Neural progenitor cell (in vitro differentiated cells): Measurements from ENCODE around the gene PTPRT. TPM values are rescaled to one million over a fixed set of nuclear protein-coding genes. Genes with fewer than 3 reads are reported as not detected.

Experiments
- DNase-seq: peaks from one replicate; pipeline ENCODE4 v3.0.0-alpha.2; 2016; ENCODE audit warnings: low spot score
- H2AFZ ChIP-seq: fragments of 200-600 bp; sonication (generic); replicated peaks from 2 replicates; pipeline ENCODE4 v1.6.1; 2016; ENCODE audit warnings: antibody characterized with exemption
- H3F3A ChIP-seq: fragments of 200-600 bp; sonication (generic); 2 replicates; pipeline ENCODE4 v1.6.1; 2016; ENCODE audit warnings: antibody characterized with exemption, low read depth
- H3K27ac ChIP-seq: fragments of 200-600 bp; sonication (generic); 2 replicates; pipeline ENCODE4 v1.5.1; 2016; ENCODE audit warnings: mild to moderate bottlenecking
- H3K27me3 ChIP-seq: fragments of 200-600 bp; sonication (generic); 2 replicates; pipeline ENCODE4 v1.6.1; 2016; ENCODE audit warnings: mild to moderate bottlenecking, moderate library complexity
- H3K36me3 ChIP-seq: fragments of 200-600 bp; sonication (generic); 2 replicates; pipeline ENCODE4 v1.5.1; 2016
- H3K4me1 ChIP-seq: fragments of 200-600 bp; sonication (generic); 2 replicates; pipeline ENCODE4 v1.6.1; 2016; ENCODE audit warnings: mixed run types
- H3K4me2 ChIP-seq: fragments of 200-600 bp; sonication (generic); 2 replicates; pipeline ENCODE4 v1.6.1; 2016
- H3K4me3 ChIP-seq: fragments of 200-600 bp; sonication (generic); 2 replicates; pipeline ENCODE4 v1.5.1; 2016
- H3K79me2 ChIP-seq: fragments of 200-600 bp; sonication (generic); 2 replicates; pipeline ENCODE4 v1.6.1; 2016; ENCODE audit warnings: low read depth
- H3K9ac ChIP-seq: fragments of 200-600 bp; sonication (generic); 2 replicates; pipeline ENCODE4 v1.6.1; 2016
- H3K9me3 ChIP-seq: fragments of 200-600 bp; sonication (generic); 2 replicates; pipeline ENCODE4 v1.5.1; 2016; ENCODE audit warnings: low read depth
- H4K20me1 ChIP-seq: fragments of 200-600 bp; sonication (generic); 2 replicates; pipeline ENCODE4 v1.6.1; 2016; ENCODE audit warnings: low read depth
- H3K27ac Mint-ChIP-seq: 3 replicates; pipeline ENCODE4 v1.8.0; 2021; ENCODE audit warnings: mixed read lengths
- H3K27me3 Mint-ChIP-seq: 2 replicates; pipeline ENCODE4 v1.8.0; 2022; ENCODE audit warnings: low read depth, mild to moderate bottlenecking, inconsistent platforms, moderate library complexity, mixed read lengths; ENCODE audit not compliant: insufficient read depth
- H3K36me3 Mint-ChIP-seq: 3 replicates; pipeline ENCODE4 v1.8.0; 2021; ENCODE audit warnings: mixed read lengths
- H3K4me1 Mint-ChIP-seq: 3 replicates; pipeline ENCODE4 v1.8.0; 2021; ENCODE audit warnings: mixed read lengths
- H3K4me3 Mint-ChIP-seq: 3 replicates; pipeline ENCODE4 v1.8.0; 2021; ENCODE audit warnings: mild to moderate bottlenecking, moderate library complexity, mixed read lengths
- H3K9me3 Mint-ChIP-seq: 3 replicates; pipeline ENCODE4 v1.8.0; 2020; ENCODE audit warnings: mixed read lengths
- EZH2 ChIP-seq: fragments of 200-600 bp; sonication (generic); IDR thresholded peaks from 2 replicates; pipeline ENCODE4 v1.6.1; 2017; ENCODE audit warnings: antibody characterized with exemption, mild to moderate bottlenecking, moderate library complexity
- EZH2phosphoT487 ChIP-seq: fragments of 200-600 bp; sonication (generic); IDR thresholded peaks from 2 replicates; pipeline ENCODE4 v1.6.1; 2017; ENCODE audit warnings: antibody characterized with exemption
- total RNA-seq: library from RNA; depleted of rRNA; stranded (reverse); fragments of >200 nt; gene quantifications from 2 replicates; pipeline ENCODE4 v1.2.3, GENCODE V29; 2015; ENCODE audit warnings: low replicate concordance
- TF ChIP-seq, protein P1 (sequence below): fragments of 200-600 bp; sonication (generic); IDR thresholded peaks from 2 replicates; pipeline ENCODE4 v1.5.1; 2017; ENCODE audit warnings: antibody characterized with exemption, mild to moderate bottlenecking

The PTPRT gene
- total RNA-seq, 1 donor from 2014 or later, result 1.1 TPM

DNA sequence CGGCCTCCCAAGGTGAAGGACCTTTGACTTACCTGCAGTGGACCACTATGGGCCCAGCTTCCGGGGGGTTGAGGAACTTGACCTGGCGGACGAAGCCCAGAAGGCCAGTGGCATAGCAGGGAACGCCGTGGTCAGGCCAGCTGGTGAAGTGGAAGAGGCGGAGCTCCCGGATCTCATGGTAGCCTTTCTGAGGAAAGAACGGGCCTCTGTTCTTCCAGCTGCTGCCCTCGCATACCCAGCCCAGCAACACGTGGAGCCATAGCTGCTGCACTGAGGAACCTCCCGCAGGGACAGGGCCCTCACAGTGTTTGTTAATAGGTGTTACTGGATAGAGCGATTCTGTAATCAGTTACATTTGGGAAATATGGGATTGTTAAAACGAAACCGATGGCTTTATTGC lies 1079.4 kb downstream of the PTPRT start:
- Mint-ChIP-seq H3K9me3 (no peaks in the 10 kb centered on the region), H3K4me1 (peaks cover 29% of the 10 kb centered on the region), H3K27ac (no peak overlapping the region), H3K4me3 (no peak overlapping the region), H3K27me3 (peaks cover 9% of the 10 kb centered on the region), H3K36me3 (no peaks in the 10 kb centered on the region)
- no peaks in the 10 kb centered on the region for H4K20me1 ChIP-seq
- H2AFZ ChIP-seq, result no peak overlapping the region
- no peaks in the 10 kb centered on the region for H3K4me1 ChIP-seq
- TF ChIP-seq EZH2 (no peak), EZH2phosphoT487 (no peak)
- TF ChIP-seq, protein P1, sequence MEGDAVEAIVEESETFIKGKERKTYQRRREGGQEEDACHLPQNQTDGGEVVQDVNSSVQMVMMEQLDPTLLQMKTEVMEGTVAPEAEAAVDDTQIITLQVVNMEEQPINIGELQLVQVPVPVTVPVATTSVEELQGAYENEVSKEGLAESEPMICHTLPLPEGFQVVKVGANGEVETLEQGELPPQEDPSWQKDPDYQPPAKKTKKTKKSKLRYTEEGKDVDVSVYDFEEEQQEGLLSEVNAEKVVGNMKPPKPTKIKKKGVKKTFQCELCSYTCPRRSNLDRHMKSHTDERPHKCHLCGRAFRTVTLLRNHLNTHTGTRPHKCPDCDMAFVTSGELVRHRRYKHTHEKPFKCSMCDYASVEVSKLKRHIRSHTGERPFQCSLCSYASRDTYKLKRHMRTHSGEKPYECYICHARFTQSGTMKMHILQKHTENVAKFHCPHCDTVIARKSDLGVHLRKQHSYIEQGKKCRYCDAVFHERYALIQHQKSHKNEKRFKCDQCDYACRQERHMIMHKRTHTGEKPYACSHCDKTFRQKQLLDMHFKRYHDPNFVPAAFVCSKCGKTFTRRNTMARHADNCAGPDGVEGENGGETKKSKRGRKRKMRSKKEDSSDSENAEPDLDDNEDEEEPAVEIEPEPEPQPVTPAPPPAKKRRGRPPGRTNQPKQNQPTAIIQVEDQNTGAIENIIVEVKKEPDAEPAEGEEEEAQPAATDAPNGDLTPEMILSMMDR, result no peak
- no peak overlapping the region for H3K9ac ChIP-seq
- H3F3A ChIP-seq, result no peaks in the 10 kb centered on the region
- H3K27ac ChIP-seq, result no peak overlapping the region
- no peaks in the 10 kb centered on the region for H3K9me3 ChIP-seq
- no peaks in the 10 kb centered on the region for H3K27me3 ChIP-seq
- H3K4me3 ChIP-seq, result no peak overlapping the region
- H3K79me2 ChIP-seq, result no peaks in the 10 kb centered on the region
- no peak overlapping the region for H3K4me2 ChIP-seq
- H3K36me3 ChIP-seq, result no peaks in the 10 kb centered on the region
- no peak for DNase-seq

DNA sequence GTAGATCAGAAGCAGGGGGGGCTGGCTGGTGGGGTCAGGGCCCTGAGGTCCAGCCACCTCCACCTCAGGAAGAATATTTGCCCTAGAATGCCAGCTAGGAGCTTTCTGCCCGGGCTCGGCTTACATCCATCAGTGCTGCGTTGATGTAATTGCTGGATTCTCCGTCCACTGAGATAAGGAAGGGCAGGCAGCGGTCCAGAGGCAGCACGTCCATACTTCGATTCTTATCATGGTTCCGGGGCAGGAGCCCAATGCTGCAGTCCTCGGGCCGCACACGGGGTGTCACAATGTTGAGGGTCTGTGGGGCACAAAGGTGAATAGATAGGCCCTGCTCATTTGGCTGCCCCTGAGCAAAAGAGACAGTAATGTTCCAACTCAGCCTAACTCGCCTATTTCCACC lies 1087.7 kb downstream of the PTPRT start:
- no peaks in the 10 kb centered on the region for H3K79me2 ChIP-seq
- H3K27ac Mint-ChIP-seq, result no peak overlapping the region
- no peak overlapping the region for H3K4me3 ChIP-seq
- H3F3A ChIP-seq, result no peaks in the 10 kb centered on the region
- no peaks in the 10 kb centered on the region for H3K4me1 Mint-ChIP-seq
- no peaks in the 10 kb centered on the region for H3K9me3 ChIP-seq
- H2AFZ ChIP-seq, result no peak overlapping the region
- TF ChIP-seq EZH2phosphoT487 (no peak), EZH2 (no peak)
- TF ChIP-seq, protein P1, result no peak
- DNase-seq, result no peak
- peaks cover 9% of the 10 kb centered on the region for H3K27me3 Mint-ChIP-seq
- H3K4me3 Mint-ChIP-seq, result no peak overlapping the region
- H3K4me2 ChIP-seq, result no peak overlapping the region
- no peaks in the 10 kb centered on the region for H3K9me3 Mint-ChIP-seq
- no peaks in the 10 kb centered on the region for H3K36me3 Mint-ChIP-seq
- no peak overlapping the region for H3K27ac ChIP-seq
- H3K9ac ChIP-seq, result no peak overlapping the region
- H3K27me3 ChIP-seq, result no peaks in the 10 kb centered on the region
- H4K20me1 ChIP-seq, result no peaks in the 10 kb centered on the region
- no peaks in the 10 kb centered on the region for H3K4me1 ChIP-seq
- no peaks in the 10 kb centered on the region for H3K36me3 ChIP-seq

DNA sequence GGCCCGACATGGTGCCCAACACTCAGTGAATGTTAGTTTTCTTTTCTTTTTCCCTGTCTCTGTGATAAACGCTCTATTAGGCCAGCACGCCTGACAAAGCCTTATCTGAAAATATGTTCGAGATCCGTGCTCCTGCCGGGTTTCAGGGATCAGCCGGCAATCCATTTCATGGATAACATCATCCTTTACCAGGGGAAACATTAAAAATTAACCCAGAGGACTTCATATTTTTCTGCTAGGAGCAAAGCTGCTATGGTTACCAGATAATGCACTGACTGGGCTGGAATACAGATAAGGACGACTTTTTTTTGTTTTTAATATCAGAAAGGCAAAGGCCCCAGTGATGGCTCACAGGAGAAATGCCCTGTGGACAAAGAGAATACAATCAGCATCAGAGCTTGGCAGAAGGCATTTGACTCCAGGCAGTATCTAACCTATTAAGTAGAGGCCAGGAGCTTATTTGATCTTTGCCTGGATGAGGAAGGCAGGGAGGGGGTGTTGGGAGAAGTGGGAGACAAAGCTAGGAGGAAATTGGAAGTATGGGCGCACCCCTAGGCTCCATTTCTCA lies 1089.5 kb downstream of the PTPRT start:
- no peaks in the 10 kb centered on the region for H3K36me3 Mint-ChIP-seq
- no peaks in the 10 kb centered on the region for H3K9me3 Mint-ChIP-seq
- H3K9ac ChIP-seq, result no peak overlapping the region
- no peak overlapping the region for H3K4me3 ChIP-seq
- H3K36me3 ChIP-seq, result no peaks in the 10 kb centered on the region
- DNase-seq, result no peak
- H2AFZ ChIP-seq, result no peak overlapping the region
- H3F3A ChIP-seq, result no peaks in the 10 kb centered on the region
- no peak overlapping the region for H3K27ac ChIP-seq
- H3K79me2 ChIP-seq, result no peaks in the 10 kb centered on the region
- no peaks in the 10 kb centered on the region for H3K27me3 ChIP-seq
- no peaks in the 10 kb centered on the region for H3K9me3 ChIP-seq
- H3K27me3 Mint-ChIP-seq, result peaks cover 5% of the 10 kb centered on the region
- H4K20me1 ChIP-seq, result no peaks in the 10 kb centered on the region
- H3K4me1 Mint-ChIP-seq, result no peaks in the 10 kb centered on the region
- no peak overlapping the region for H3K4me3 Mint-ChIP-seq
- no peaks in the 10 kb centered on the region for H3K4me1 ChIP-seq
- no peak overlapping the region for H3K4me2 ChIP-seq
- TF ChIP-seq, protein P1, result no peak
- TF ChIP-seq EZH2, result no peak
- TF ChIP-seq EZH2phosphoT487, result no peak
- peak overlapping the region; percentile 62 for H3K27ac Mint-ChIP-seq
